Left kidney (tissue), 2 donors: ENCODE results near the gene TM4SF20. TPM values are rescaled to one million over a fixed set of nuclear protein-coding genes. Genes with fewer than 3 reads are reported as not detected.

Experiments used
- DNase-seq: peaks from one replicate; pipeline ENCODE4 v3.0.0-alpha.2; 2013
- polyA plus RNA-seq: library from polyadenylated mRNA; unstranded; fragments of 120-200 nt; gene quantifications from one replicate; pipeline ENCODE4 v1.2.1, GENCODE V29; 2013; ENCODE audit not compliant: insufficient read length

The TM4SF20 gene
- polyA plus RNA-seq, 1 donor, result 0.27 TPM

DNA sequence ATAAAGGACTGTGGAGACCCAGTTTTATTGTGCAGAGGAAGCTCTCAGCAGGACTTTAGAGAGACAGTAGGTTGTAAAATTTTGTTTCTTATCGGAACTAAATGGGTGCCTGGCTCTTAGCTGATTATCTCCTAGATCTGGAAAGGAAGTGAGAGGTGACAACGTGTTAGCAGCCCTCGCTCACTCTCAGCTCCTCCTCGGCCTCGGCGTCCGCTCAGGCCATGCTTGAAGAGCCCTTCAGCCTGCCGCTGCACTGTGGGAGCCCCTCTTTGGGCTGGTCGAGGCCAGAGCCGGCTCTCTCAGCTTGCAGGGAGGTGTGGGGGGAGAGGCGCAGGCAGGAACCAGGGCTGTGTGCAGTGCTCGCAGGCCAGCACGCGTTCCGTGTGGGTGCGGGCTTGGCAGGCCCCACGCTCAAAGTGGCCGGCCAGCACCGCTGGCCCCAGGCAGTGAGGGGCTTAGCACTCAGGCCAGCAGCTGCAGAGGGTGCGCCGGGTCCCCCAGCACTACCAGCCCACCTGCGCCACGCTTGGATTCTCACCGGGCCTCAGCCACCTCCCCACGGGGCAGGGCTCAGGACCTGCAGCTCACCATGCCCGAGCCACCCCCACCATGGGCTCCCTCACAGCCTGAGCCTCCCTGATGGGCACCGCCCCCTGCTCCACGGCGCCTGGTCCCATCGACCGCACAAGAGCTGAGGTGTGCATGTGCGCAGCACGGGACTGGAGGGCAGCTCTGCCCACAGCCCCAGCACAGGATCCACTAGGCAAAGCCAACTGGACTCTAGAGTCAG lies 58.6 kb downstream of the TM4SF20 start:
- DNase-seq, result no peak

DNA sequence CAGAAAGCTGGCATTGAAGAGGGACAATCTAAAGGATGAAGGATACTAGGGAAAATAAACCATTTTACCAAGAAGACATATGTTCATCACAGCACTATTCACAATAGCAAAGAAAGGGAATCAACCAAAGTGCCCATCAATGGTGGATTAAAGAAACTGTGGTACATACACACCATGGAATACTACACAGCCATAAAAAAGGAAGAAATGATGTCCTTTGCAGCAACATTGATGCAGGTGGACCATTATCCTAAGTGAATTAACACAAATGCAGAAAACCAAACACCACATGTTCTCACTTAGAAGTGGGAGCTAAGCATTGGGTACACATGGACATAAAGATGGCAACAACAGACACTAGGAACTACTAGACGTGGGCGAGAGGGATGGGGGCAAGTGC lies 61.3 kb downstream of the TM4SF20 start:
- no peak for DNase-seq

DNA sequence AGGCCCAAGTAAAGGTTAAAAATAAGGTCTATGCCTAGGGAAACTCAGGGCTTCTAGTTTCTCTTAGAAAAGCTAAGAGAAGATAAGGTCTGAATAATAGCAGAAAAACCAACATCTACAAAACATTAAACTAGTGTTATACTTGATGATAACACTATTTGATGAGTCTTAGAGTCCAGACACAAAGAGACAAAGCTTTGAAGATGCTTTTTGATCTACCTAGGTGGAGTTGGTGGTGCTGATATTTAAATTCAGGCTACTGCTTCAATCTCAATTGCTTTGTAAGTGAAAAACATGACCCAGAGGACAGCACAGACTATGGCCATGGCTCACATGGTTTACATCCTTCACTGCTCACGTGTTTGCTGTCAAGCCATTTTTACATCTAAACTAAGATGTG lies 65.8 kb downstream of the TM4SF20 start:
- no peak for DNase-seq

DNA sequence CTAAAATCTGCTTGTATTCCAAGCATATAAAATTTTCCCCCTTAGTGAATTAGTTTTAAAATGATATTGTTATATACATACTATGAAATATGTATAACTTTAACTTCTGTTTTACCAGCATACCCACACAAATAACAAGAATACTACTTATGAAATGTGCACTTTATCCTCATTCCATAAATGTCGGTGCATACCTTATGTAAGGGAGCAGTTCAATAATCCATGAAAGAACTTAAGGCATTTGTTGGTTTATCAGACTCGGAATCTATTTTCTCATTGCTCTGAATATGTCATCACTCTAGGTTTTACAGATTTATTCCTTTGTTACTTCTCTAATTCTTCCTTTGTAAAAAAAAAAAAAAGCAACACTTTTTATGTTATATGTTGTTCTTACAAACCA lies 66.5 kb downstream of the TM4SF20 start:
- DNase-seq, result no peak

Other genes starting within 250 kb of the TM4SF20 start
- gene COL4A4, start 215.1 kb downstream of the TM4SF20 start, polyA plus RNA-seq, result 48.6 TPM
- gene COL4A3, start 214.7 kb downstream of the TM4SF20 start, polyA plus RNA-seq, result 79.8 TPM
- 156 TPM for gene MFF, start 54.1 kb downstream of the TM4SF20 start, polyA plus RNA-seq
- not detected for gene SCYGR1, start 8.6 kb upstream of the TM4SF20 start, polyA plus RNA-seq
- gene AGFG1, start 92.8 kb upstream of the TM4SF20 start, polyA plus RNA-seq, result 83.1 TPM
- not detected for gene SCYGR2, start 219.6 kb upstream of the TM4SF20 start, polyA plus RNA-seq
- gene SCYGR3, start 235.5 kb upstream of the TM4SF20 start, polyA plus RNA-seq, result not detected
- gene SCYGR4, start 238.2 kb upstream of the TM4SF20 start, polyA plus RNA-seq, result not detected